ENCODE data around the gene GGCX.
"Not testable (repeated sequence)": the region's sequence is repeated elsewhere in the genome, so short reads cannot be mapped to it uniquely, and the experiment has no call there.

Gene GGCX

DNA sequence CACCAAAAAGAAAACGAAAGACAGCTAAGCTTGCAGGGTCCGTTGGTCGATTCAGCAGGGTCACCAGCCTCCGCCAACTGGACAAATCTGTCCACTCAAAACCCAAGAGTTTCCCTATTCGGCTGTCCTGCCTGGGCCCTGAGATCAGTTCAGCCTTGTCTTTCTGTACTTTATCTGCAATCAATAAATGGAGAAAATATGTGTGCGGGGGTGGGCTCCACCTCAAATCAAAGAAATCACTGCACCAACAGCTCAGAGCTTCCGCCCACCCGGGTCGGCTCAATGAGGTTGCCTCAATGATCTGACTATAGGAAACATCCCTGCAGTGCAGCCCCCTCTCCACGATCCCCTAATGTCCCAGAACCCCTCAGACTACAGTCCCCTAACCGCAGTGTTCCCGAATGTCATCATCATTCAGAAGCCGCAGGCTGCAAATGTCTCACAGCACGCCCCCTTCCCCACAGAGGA lies 447 bp downstream of the GGCX start:
- no peak for DNase-seq

DNA sequence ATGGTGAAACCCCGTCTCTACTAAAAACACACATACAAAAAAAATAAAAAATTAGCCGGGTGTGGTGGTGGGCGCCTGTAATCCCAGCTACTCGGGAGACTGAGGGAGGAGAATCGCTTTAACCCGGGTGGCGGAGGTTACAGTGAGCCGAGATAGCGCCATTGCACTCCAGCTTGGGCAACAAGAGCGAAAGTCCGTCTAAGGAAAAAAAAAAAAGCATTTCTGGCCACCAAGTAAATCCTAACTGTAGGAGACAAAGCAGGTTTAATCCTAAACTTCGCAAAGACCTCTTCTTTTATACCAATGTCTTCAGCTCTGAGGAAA lies 928 bp downstream of the GGCX start:
- DNase-seq = not testable (repeated sequence)

DNA sequence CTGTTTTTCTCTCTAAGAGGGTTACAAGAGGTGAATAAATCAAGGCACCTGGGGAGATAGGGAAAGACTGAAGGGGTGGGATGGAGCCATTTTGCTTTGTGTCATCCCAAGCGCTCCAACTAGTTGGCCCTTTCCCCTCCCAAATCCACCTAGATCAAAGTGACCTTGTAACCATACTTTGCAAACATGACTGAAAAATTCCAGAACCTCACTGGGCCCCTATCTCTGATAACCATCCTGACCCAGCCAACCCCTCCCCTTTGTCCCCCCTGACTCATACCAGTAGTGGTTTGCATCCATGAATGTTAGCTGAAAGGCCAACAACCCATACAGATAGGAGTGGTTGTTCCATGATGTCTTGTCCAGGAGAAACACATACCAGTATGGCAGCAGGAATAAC lies 3.1 kb downstream of the GGCX start:
- no peak for DNase-seq

GRCh38 chr2:85557130-85557529 lies 4.2 kb downstream of the GGCX start:
- no peak for DNase-seq

GRCh38 chr2:85554980-85555612 lies 6.2 kb downstream of the GGCX start:
- DNase-seq = no peak

- no peak for DNase-seq
Observed at GRCh38 chr2:85553184-85553583, 8.1 kb downstream of the GGCX start.

DNA sequence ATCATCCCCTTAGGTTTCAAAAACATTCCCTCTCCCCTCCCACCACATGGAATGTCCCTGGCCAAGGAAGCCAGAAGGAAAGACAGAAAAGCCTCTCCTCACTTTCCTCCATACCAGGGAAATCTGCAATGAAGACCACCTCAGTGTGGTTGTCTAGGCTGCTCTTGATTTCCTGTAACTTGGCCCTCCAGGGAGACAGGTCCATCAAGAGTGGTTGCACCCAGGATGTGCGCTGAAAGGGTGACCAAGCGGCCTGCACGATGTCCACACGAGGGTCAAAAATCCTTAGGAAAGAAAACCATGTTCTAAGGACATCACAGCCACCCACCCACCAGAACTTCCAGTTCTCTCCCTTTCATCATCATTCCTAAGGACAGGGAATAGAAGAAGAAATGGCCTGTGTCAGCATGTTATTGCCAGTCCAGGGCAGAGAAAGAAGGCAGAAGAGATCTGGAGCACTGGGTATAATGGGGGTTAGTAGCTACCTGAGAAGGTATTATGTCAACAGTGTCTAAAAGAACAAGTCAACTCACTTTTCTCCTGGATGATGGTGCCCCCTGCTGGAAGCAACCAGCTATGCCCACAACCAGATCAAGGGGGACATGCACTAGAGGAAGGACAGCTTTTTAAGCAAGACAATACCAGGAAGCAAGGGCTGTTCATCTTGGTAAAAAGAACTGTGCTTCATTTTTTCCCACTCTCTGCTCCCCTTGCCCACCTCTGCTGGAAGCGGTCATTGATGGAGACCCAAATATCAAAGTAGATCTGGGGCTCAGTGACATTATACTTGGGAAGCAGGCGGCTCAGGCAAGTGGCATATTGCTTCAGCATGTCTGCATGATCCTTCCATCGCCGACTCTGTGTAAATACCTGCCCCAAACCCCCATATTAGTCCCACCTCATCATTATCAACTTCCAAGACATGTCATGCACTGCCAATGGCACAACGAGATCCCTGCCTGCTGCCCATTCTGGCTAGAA lies 9.3 kb downstream of the GGCX start:
- peak; percentile 89 for DNase-seq

GRCh38 chr2:85550486-85550885 lies 10.8 kb downstream of the GGCX start:
- no peak for DNase-seq

DNA sequence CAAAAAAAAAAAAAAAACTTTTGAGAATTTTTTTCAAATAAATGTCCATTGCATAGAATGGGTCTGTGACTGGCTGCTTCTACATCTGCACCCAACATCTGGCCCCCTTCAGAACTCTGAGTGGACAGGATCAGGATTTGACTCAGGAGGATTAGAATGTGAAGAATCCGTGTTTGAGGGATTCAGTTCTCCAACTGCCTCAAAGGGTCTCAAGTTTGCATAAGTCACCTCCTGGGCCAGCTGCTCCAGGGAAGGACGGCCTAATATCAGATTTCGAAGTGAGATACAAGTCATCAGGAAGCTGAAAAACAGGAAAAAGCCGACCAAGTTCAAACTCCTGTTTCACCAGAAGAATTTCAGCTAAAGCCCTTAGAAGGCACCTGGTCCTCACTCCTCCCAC lies 11.5 kb downstream of the GGCX start:
- DNase-seq = no peak

- no peak for DNase-seq
Observed at GRCh38 chr2:85549095-85549494, 12.2 kb downstream of the GGCX start.

GRCh38 chr2:85548608-85548900 lies 12.7 kb downstream of the GGCX start:
- DNase-seq = no peak

- DNase-seq = no peak
Observed at GRCh38 chr2:85547859-85548607, 13.3 kb downstream of the GGCX start.

GRCh38 chr2:85547089-85547858 lies 14.0 kb downstream of the GGCX start:
- no peak for DNase-seq

DNA sequence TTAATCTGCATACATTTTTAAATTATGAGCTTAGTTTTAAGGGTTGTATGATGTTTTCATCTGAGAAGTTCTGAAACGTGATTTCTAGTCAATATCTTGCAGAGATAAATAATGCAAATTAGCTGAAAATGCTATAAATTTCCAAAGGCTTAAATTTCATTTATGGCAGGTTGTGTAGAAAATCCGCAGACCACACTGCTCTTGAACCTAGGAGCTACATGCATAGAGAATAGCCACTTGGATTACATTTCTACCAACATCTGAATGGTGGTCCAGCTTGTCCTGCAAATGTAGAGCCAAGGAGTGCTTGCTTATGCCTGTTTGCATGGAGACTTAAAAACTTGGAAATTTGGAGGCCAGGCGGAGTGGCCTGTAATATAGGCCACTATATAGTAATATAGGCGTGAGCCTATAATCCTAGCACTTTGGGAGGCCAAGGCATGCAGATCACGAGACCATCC lies 15.5 kb downstream of the GGCX start:
- DNase-seq = no peak

DNA sequence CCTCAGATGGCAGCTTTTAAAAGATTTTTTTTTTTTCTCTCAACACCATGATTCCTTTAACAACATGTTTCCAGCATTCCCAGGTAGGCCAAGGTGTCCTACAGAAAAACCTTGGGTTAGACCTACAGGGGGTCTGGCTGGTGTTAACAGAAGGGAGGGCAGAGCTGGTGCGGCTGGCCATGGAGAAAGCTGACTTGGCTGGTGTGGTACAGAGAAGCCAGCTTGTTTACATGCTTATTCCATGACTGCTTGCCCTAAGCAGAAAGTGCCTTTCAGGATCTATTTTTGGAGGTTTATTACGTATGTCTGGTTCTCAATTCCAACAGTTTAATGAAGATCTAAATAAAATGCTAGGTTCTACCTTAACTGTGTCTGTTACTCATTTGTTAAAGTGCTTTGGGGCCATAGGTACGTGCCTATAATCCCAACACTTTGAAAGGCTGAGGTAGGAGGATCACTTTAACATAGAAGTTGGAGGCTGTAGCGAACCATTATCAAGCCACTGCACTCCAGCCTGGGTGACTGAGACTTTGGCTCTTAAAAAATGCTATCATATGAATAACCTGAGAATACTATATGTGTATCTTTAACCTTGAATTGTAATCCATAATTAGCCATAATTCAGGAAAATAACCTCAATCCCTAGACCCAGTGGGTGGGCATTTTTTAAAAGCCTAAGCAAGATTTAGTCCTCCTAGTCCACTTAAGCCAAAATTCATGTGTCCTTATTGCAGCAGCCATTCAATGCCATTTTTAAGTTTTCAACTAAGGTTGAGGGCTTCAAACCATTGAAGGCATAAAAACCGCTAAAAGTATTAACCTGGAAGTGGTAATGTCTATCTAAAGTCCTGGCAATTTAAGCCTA lies 16.1 kb downstream of the GGCX start:
- not testable (repeated sequence) for DNase-seq

DNA sequence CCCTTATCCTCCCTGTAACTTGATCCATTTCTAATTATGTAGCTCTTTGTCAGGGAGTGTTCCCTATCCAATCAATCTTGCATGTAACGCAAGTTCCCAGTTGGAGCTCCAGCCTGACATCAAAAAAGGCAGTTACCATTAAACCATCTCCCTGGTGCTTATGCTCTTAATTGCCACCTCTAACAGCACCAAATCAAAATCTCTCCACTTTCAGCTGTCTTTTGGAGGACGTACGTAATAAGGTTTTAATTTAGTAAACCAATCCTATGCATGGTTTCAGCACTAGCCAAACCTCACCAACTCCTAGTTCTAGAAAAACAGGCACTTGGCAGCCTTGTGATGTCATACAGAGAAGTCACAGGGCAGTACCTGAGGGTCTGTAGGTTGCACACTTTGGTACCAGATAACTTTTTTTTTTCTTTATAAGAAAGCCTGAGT lies 17.0 kb downstream of the GGCX start:
- DNase-seq = not testable (repeated sequence)

DNA sequence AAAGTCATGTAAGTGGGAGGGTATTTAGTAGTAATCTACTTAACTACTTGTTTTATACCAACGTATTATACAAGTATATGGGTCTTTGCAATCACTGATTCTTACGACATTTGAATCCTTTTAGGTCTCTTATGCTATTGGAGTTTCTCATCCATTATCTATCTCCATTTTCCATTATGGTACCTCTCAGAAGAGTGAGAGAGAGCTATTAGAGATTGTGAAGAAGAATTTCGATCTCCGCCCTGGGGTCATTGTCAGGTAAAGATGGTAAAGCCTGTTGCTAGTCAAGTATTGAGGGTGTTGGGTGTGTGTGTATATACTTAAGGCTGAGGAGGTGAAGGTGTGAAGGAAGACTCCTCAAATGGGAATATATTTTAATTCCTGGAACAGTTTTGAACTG lies 18.5 kb downstream of the GGCX start:
- DNase-seq = no peak

DNA sequence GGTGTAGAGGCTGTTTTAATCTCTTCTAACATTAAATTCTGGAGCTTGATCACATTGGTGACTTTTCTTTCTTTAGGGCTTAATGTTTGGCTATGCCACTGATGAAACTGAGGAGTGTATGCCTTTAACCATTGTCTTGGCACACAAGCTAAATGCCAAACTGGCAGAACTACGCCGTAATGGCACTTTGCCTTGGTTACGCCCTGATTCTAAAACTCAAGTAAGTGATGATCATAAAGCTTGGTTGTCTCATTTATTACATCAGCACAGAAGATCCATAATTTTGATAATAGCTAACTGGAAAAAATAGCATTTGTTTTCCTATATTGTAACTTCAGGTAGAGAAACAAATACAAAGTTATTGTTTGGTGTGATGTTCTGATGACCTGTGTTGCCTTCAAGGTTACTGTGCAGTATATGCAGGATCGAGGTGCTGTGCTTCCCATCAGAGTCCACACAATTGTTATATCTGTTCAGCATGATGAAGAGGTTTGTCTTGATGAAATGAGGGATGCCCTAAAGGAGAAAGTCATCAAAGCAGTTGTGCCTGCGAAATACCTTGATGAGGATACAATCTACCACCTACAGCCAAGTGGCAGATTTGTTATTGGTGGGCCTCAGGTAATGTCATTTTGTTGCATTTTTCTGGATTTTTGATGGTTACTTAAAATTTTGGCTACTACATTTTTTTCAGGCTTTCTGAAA lies 19.4 kb downstream of the GGCX start:
- DNase-seq = no peak

DNA sequence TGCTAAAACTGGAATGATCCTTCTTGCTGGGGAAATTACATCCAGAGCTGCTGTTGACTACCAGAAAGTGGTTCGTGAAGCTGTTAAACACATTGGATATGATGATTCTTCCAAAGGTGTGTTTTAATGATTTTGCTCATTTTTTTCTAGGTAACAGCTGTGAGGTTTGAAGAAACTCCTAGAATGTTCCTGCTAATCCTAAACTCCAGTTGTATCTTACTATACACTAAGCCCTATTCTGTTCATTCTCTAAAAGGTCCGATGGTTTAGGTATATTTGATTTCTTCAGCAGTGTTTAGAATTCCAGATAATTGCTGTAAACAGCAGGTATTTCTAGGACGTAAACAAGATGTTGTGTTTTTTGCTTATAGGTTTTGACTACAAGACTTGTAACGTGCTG lies 20.0 kb downstream of the GGCX start:
- DNase-seq = no peak

- DNase-seq = no peak
Observed at GRCh38 chr2:85540133-85540648, 21.1 kb downstream of the GGCX start.
